PC-3 (cell line): ENCODE measurements around the gene HSH2D. TPM values are rescaled to one million over a fixed set of nuclear protein-coding genes. Genes with fewer than 3 reads are reported as not detected.
"Not testable (repeated sequence)": the region's sequence is repeated elsewhere in the genome, so short reads cannot be mapped to it uniquely, and the experiment has no call there.

Experiments
- ATAC-seq: fragments of 200-7000 bp; cut with Tn5 transposase; 2 replicates; pipeline ENCODE4 v1.9.1; 2020; ENCODE audit warnings: mild to moderate bottlenecking, moderate library complexity
- BruUV-seq: library from RNA; stranded (reverse); fragments of 400-500 nt; replicated peaks from 2 replicates; lab custom pipeline; 2021; lab: Mats Ljungman, UMichigan
- CTCF ChIA-PET: fragments of 300-600 bp; sonication (Branson Sonifier 250); formaldehyde crosslinking; loops from one replicate; lab custom pipeline; 2022; ENCODE audit warnings: antibody characterized with exemption; lab: Charles Lee
- POLR2A ChIA-PET: fragments of 300-600 bp; sonication (Branson Sonifier 250); formaldehyde crosslinking; loops from one replicate; lab custom pipeline; 2022; ENCODE audit warnings: antibody characterized with exemption; ENCODE audit not compliant: unreplicated experiment; lab: Charles Lee
- DNase-seq: peaks from one replicate; pipeline ENCODE4 v3.0.0-alpha.2; 2015
- H2AFZ ChIP-seq: fragments of 300-600 bp; sonication (generic); 2 replicates; pipeline ENCODE4 v1.6.0; 2016; ENCODE audit warnings: antibody characterized with exemption, low read length
- H3F3A ChIP-seq: fragments of 300-600 bp; sonication (generic); one replicate; pipeline ENCODE4 v1.6.0; 2017; ENCODE audit warnings: antibody characterized with exemption, low read length, control low read depth, mild to moderate bottlenecking; ENCODE audit not compliant: unreplicated experiment
- H3K27ac ChIP-seq: fragments of 300-600 bp; sonication (generic); 2 replicates; pipeline ENCODE4 v1.5.1; 2016; ENCODE audit warnings: mild to moderate bottlenecking, low read length
- H3K27me3 ChIP-seq: fragments of 300-600 bp; sonication (generic); 2 replicates; pipeline ENCODE4 v1.6.1; 2016; ENCODE audit warnings: low read length, mixed read lengths
- H3K36me3 ChIP-seq: fragments of 300-600 bp; sonication (generic); 2 replicates; pipeline ENCODE4 v1.6.1; 2016; ENCODE audit warnings: low read depth, mixed run types, low read length, mixed read lengths
- H3K4me1 ChIP-seq: fragments of 300-600 bp; sonication (generic); 2 replicates; pipeline ENCODE4 v1.5.1; 2016; ENCODE audit warnings: low read length; ENCODE audit not compliant: insufficient read depth
- H3K4me2 ChIP-seq: fragments of 300-600 bp; sonication (generic); 2 replicates; pipeline ENCODE4 v1.6.0; 2016; ENCODE audit warnings: low read length
- H3K4me3 ChIP-seq: fragments of 300-600 bp; sonication (generic); 2 replicates; pipeline ENCODE4 v1.5.1; 2016; ENCODE audit warnings: mild to moderate bottlenecking, low read length, mixed read lengths
- H3K79me2 ChIP-seq: fragments of 300-600 bp; sonication (generic); 2 replicates; pipeline ENCODE4 v1.6.1; 2017; ENCODE audit warnings: low read length, mixed read lengths
- H3K9ac ChIP-seq: fragments of 300-600 bp; sonication (generic); 2 replicates; pipeline ENCODE4 v1.6.0; 2016; ENCODE audit warnings: mild to moderate bottlenecking, low read length
- H3K9me2 ChIP-seq: fragments of 300-600 bp; sonication (generic); replicated peaks from 2 replicates; pipeline ENCODE4 v1.6.1; 2016; ENCODE audit warnings: mixed run types, low read length, mixed read lengths
- H3K9me3 ChIP-seq: fragments of 300-600 bp; sonication (generic); 2 replicates; pipeline ENCODE4 v1.6.1; 2016; ENCODE audit warnings: low read length, mixed read lengths
- H4K20me1 ChIP-seq: fragments of 300-600 bp; sonication (generic); 2 replicates; pipeline ENCODE4 v1.6.1; 2016; ENCODE audit warnings: low read length, mixed read lengths
- CTCF ChIP-seq: fragments of 300-600 bp; sonication (generic); conservative IDR thresholded peaks from 2 replicates; pipeline ENCODE4 v1.5.1; 2017; ENCODE audit warnings: antibody characterized with exemption, low read depth, mild to moderate bottlenecking, low read length
- EZH2 ChIP-seq: fragments of 300-600 bp; sonication (generic); IDR thresholded peaks from one replicate; pipeline ENCODE4 v1.6.1; 2017; ENCODE audit warnings: antibody characterized with exemption, mild to moderate bottlenecking, low read length; ENCODE audit not compliant: unreplicated experiment
- EZH2phosphoT487 ChIP-seq: fragments of 300-600 bp; sonication (generic); IDR thresholded peaks from 2 replicates; pipeline ENCODE4 v1.6.1; 2018; ENCODE audit warnings: mild to moderate bottlenecking, antibody characterized with exemption, low read length, borderline replicate concordance
- intact Hi-C: fragments of 100-400 bp; cut with micrococcal nuclease; formaldehyde crosslinking; loops from 2 replicates; pipeline ENCODE4 v1.9.0; 2023
- total RNA-seq: library from RNA; depleted of rRNA; stranded (reverse); fragments of >200 nt; gene quantifications from 2 replicates; pipeline ENCODE4 v1.2.3, GENCODE V29; 2014

Gene HSH2D
- total RNA-seq, 1 experiment from 2014 or later = 14.5 TPM

- H4K20me1 ChIP-seq = no peaks in the 10 kb centered on the region
- no TSS peak for BruUV-seq
- POLR2A ChIA-PET = no interaction called here
Measured at GRCh38 chr19:16118489-16119033, 24.9 kb upstream of the HSH2D start.

GRCh38 chr19:16119075-16119857 is 24.2 kb upstream of the HSH2D start:
- DNase-seq, CTCF ChIA-PET, H3K9ac ChIP-seq, H2AFZ ChIP-seq, H3K9me2 ChIP-seq, H3K27me3 ChIP-seq, H3K4me3 ChIP-seq, H3F3A ChIP-seq, H3K9me3 ChIP-seq, BruUV-seq, H3K27ac ChIP-seq, intact Hi-C loops, H3K4me1 ChIP-seq, H3K4me2 ChIP-seq, H4K20me1 ChIP-seq, ATAC-seq: not testable (repeated sequence)
- POLR2A ChIA-PET = interaction anchor here (0.7 kb wide), 1 partner anchor 62 kb away, joined by 5 read pairs; no protein-coding TSS in a partner anchor
- Histone ChIP-seq H3K36me3 (peaks cover 37% of the 10 kb centered on the region), H3K79me2 (peaks cover 33% of the 10 kb centered on the region)

More at GRCh38 chr19:16118489-16119033, 24.9 kb upstream of the HSH2D start:
- no peaks in the 10 kb centered on the region for H3K27me3 ChIP-seq
- no peaks in the 10 kb centered on the region for H3F3A ChIP-seq
- peaks cover 40% of the 10 kb centered on the region for H3K79me2 ChIP-seq
- H2AFZ ChIP-seq = no peak overlapping the region
- TF ChIP-seq EZH2 = no peak
- TF ChIP-seq CTCF = no peak
- no peak for TF ChIP-seq EZH2phosphoT487
- peaks cover 3% of the 10 kb centered on the region for H3K4me1 ChIP-seq
- no peak overlapping the region for H3K4me2 ChIP-seq
- no peak overlapping the region for H3K27ac ChIP-seq
- H3K36me3 ChIP-seq = peaks cover 32% of the 10 kb centered on the region
- H3K4me3 ChIP-seq = no peak overlapping the region
- intact Hi-C loops = no loop called here
- no peak for ATAC-seq
- no peak overlapping the region for H3K9ac ChIP-seq
- no peaks in the 10 kb centered on the region for H3K9me2 ChIP-seq
- no peaks in the 10 kb centered on the region for H3K9me3 ChIP-seq
- CTCF ChIA-PET = no interaction called here
- no peak for DNase-seq

GRCh38 chr19:16121141-16121540 is 22.3 kb upstream of the HSH2D start:
- ChIA-PET POLR2A (no interaction called here), CTCF (no interaction called here)
- BruUV-seq = no TSS peak
- Histone ChIP-seq H3K9me2 (no peaks in the 10 kb centered on the region), H3K79me2 (peaks cover 15% of the 10 kb centered on the region), H4K20me1 (no peaks in the 10 kb centered on the region), H3K27me3 (no peaks in the 10 kb centered on the region), H3K4me2 (no peak overlapping the region), H3K27ac (no peak overlapping the region), H3K9ac (no peak overlapping the region), H3K4me1 (no peaks in the 10 kb centered on the region), H2AFZ (no peak overlapping the region), H3K9me3 (no peaks in the 10 kb centered on the region), H3K4me3 (no peak overlapping the region), H3K36me3 (peaks cover 45% of the 10 kb centered on the region), H3F3A (no peaks in the 10 kb centered on the region)
- TF ChIP-seq EZH2 (no peak), EZH2phosphoT487 (no peak), CTCF (no peak)
- DNase-seq (no peak), ATAC-seq (no peak)
- intact Hi-C loops = no loop called here
